ENCODE data around the gene KSR2.

KSR2 gene

DNA sequence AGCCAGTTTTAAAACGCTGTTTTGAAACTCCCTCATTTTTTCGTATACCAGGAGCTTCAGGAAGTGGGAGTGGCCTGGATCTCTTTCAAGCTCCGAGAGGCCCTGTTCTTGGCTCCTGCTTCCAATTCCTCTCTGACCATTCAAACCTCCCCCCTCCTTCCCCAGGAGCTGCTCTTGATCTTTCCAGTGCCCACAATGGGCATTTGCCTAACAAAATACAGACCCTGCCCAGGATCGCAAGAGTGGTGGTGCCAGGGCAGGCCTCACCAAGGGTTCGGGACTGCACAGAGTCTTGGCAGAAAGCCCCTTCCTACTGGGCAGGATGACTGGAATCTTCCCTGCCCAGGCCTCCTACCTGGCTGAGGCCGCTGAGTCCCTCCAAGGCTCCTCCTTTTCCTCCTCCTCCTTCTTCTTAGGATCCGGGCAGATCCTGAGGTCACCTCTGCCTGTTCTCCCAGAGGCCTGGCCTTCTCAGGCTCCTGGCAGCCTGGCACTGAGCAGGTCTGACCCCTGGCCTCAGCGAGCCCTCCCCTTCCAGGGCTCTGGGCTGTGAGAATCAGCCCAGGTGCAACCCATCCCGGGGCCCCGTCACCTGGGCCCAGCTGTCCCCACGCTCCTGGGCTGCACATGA is 560.5 kb downstream of the KSR2 start:
- H3K4me3 ChIP-seq (ENCODE audit: low read depth, low read length) = no peak overlapping the region
- TF ChIP-seq, protein P1, sequence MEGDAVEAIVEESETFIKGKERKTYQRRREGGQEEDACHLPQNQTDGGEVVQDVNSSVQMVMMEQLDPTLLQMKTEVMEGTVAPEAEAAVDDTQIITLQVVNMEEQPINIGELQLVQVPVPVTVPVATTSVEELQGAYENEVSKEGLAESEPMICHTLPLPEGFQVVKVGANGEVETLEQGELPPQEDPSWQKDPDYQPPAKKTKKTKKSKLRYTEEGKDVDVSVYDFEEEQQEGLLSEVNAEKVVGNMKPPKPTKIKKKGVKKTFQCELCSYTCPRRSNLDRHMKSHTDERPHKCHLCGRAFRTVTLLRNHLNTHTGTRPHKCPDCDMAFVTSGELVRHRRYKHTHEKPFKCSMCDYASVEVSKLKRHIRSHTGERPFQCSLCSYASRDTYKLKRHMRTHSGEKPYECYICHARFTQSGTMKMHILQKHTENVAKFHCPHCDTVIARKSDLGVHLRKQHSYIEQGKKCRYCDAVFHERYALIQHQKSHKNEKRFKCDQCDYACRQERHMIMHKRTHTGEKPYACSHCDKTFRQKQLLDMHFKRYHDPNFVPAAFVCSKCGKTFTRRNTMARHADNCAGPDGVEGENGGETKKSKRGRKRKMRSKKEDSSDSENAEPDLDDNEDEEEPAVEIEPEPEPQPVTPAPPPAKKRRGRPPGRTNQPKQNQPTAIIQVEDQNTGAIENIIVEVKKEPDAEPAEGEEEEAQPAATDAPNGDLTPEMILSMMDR (IDR thresholded peaks at IDR 0.05; ENCODE audit: borderline replicate concordance, insufficient read depth, low read depth, low read length) = no peak

DNA sequence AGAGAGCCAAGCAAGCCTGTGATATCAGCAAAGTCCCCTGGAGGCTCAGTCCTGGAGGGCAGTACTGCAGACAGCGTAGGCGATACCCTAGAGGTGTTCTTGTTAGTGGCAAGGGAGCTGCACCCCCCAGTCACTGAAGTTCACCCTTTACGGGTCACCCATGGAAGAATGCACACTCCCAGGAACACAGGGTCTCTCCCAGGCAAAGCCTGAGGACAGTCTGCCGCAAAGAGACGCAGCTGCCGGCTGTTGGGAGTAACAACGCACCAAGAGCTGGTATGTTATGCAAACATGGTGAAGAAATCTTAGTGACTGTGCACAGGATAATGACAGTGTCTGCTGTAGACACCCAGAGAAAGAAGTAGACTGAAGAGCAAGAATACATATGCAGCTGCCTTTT is 563.9 kb downstream of the KSR2 start:
- H3K4me3 ChIP-seq (ENCODE audit: low read depth, low read length) = no peak overlapping the region
- TF ChIP-seq, protein P1 (IDR thresholded peaks at IDR 0.05; ENCODE audit: borderline replicate concordance, insufficient read depth, low read depth, low read length) = no peak

GRCh38 chr12:117404203-117404853 is 564.5 kb downstream of the KSR2 start:
- H3K4me3 ChIP-seq (ENCODE audit: low read depth, low read length) = no peak overlapping the region
- TF ChIP-seq, protein P1 (IDR thresholded peaks at IDR 0.05; ENCODE audit: borderline replicate concordance, insufficient read depth, low read depth, low read length) = no peak

DNA sequence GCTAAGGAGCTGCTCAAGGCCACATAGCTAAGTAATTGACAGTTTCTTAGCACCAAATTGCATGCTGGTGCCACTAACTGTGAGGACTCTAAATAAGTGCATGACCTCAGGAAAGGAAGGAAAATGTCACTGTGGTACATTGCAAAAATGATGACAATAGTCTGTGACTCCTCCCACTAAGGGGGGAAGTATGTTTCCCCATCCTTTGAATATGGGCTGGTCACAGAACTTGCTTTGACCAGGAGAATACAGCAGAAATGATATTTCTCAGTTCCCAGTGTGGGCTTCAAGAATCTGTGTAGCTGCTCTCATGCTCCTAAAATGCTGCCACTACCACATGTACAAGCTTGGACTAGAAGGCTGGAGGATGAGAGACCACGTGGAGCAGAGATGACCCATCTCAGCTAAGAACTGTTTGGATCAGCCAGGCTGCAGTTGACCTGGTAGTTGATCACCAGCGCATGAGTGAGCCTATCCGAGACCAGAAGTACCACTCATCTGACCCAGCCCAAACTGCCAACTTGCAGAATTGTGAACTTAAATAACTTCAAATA is 565.1 kb downstream of the KSR2 start:
- TF ChIP-seq, protein P1 (IDR thresholded peaks at IDR 0.05; ENCODE audit: borderline replicate concordance, insufficient read depth, low read depth, low read length) = no peak
- no peak overlapping the region for H3K4me3 ChIP-seq (ENCODE audit: low read depth, low read length)

Measured in GM12875 (cell line).